HUES64 (cell line): ENCODE results near the gene PSMD6. TPM values are rescaled to one million over a fixed set of nuclear protein-coding genes. Genes with fewer than 3 reads are reported as not detected.

Experiments
- H3K27ac ChIP-seq: 2 replicates; pipeline ENCODE4 v1.7.0; 2013; ENCODE audit warnings: low read depth, low read length, inconsistent platforms
- H3K27me3 ChIP-seq: 2 replicates; pipeline ENCODE4 v1.6.1; 2013; ENCODE audit warnings: mild to moderate bottlenecking, low read length; ENCODE audit not compliant: insufficient read depth
- H3K36me3 ChIP-seq: 2 replicates; pipeline ENCODE4 v1.6.1; 2013; ENCODE audit warnings: mild to moderate bottlenecking, low read length; ENCODE audit not compliant: insufficient read depth
- H3K4me1 ChIP-seq: 2 replicates; pipeline ENCODE4 v1.6.1; 2013; ENCODE audit warnings: mild to moderate bottlenecking, low read length, moderate library complexity; ENCODE audit not compliant: insufficient read depth
- H3K4me3 ChIP-seq: 2 replicates; pipeline ENCODE4 v1.5.1; 2013; ENCODE audit warnings: mild to moderate bottlenecking, low read length, moderate library complexity
- H3K9ac ChIP-seq: 2 replicates; pipeline ENCODE4 v1.6.1; 2013; ENCODE audit warnings: mild to moderate bottlenecking, low read depth, low read length
- H3K9me3 ChIP-seq: 2 replicates; pipeline ENCODE4 v1.6.1; 2013; ENCODE audit warnings: low read depth, low read length; ENCODE audit not compliant: insufficient read depth
- WGBS: fragments of 150-250, 120-280 bp; methylation state at CpG from one replicate; pipeline ENCODE4 v1.1.7; 2013; ENCODE audit warnings: missing lambda C conversion rate; 5-methylcytosine and 5-hydroxymethylcytosine counted together
- polyA plus RNA-seq, 2 experiments: library from polyadenylated mRNA; stranded (reverse); fragments of 50-300 nt; gene quantifications; one replicate each; pipeline ENCODE4 v1.2.3, GENCODE V29; 2013

PSMD6 gene
- 112 TPM for polyA plus RNA-seq (2013, experiment 1 of 2)
- 117 TPM for polyA plus RNA-seq (2013, experiment 2 of 2)

DNA sequence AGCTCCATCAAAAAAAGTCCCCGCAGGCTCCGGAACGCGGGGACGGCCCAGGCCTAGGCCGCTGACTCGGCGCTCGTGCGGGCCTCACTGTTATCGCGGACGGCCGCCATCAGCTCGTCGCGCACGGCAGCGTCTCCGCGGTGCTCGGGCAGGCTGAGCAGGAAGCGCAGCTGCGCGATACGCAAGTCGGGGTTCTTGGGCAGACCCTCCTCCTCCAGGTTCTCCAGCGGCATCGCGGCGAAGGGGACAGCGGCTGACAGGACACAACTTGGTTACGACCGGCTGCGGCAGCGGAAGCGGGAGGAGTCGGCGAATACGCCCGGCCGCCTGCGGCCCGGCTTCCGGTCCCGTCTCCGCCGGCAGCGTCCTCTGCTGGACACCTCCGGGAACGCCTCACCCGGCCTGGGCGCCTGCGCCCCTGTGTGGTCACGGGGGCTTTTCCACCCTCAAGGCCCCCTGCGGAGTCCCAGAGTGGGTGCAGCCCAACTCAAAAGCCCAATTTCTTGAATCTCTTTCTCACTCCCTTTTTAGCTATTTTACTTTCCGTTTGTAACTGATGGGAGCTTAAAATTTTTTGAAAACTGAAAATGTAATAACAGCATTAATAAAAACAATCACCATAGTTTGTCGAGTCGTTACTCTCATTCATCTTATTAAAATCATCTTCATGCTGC lies at the start of gene PSMD6:
PSMD6 (minus strand) TSS at position 308 of the 674 bp plus-strand sequence; CDS start at position 233, 75 bp downstream.
- peak within 1 kb of the TSS; percentile 87 for H3K27ac ChIP-seq
- H3K4me1 ChIP-seq: 0 out of 2 replicates have a peak, but pooled peaks cover under 1% of the 10 kb centered on the region
- H3K36me3 ChIP-seq: peaks cover 37% of the 10 kb centered on the region
- H3K4me3 ChIP-seq: peak within 1 kb of the TSS; percentile 95
- no peaks in the 10 kb centered on the region for H3K9me3 ChIP-seq
- no peaks in the 10 kb centered on the region for H3K27me3 ChIP-seq
- peak within 1 kb of the TSS; percentile 83 for H3K9ac ChIP-seq
- under 1% methylated on average over 57 of the region's 59 CpGs for WGBS

DNA sequence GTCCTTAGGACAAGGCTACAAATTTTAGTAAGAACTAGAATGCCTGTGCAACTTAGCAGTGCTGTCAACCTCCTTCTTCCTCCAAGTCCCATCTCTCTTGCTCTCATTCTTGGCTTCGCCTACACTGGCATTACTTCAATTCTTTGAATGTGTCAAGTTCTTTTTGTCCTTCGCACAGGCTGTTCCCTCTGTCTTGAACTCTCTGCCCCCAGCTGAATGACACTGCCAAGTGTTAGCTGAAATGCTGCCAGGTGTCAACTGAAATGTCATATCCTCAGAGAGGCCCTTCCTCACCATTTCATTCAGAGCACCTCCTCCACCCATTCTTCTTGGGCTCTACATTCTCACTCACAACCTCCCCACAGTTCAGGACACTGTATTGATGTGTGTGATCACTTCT lies 48.8 kb upstream of the PSMD6 start:
- H3K27me3 ChIP-seq: no peaks in the 10 kb centered on the region
- no peak overlapping the region for H3K4me3 ChIP-seq
- no peaks in the 10 kb centered on the region for H3K36me3 ChIP-seq
- H3K27ac ChIP-seq: no peak overlapping the region
- WGBS: 94% methylated on average over 2 of the region's 2 CpGs
- H3K9ac ChIP-seq: no peak overlapping the region
- H3K4me1 ChIP-seq: no peaks in the 10 kb centered on the region
- no peaks in the 10 kb centered on the region for H3K9me3 ChIP-seq

DNA sequence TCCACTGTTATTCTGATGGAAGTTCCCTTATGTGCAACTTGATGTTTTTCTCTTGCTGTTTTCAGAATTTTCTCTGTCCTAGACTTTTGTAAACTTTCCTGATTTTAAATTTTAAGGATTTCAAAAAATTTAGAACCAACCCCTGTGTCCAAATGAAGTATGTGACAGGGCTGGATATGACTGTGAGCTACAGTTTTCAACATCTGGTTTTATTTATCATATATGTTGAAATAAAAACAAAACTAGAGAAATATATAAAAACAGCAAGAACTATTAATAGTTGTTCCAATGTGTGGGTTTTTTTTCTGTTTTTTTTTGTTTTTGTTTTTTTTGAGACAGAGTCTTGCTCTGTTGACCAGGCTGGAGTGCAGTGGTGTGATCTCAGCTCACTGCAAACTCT lies 47.4 kb upstream of the PSMD6 start:
- H3K4me1 ChIP-seq: no peaks in the 10 kb centered on the region
- H3K4me3 ChIP-seq: no peak overlapping the region
- H3K9ac ChIP-seq: no peak overlapping the region
- H3K27me3 ChIP-seq: no peaks in the 10 kb centered on the region
- no peaks in the 10 kb centered on the region for H3K36me3 ChIP-seq
- H3K9me3 ChIP-seq: no peaks in the 10 kb centered on the region
- no peak overlapping the region for H3K27ac ChIP-seq

DNA sequence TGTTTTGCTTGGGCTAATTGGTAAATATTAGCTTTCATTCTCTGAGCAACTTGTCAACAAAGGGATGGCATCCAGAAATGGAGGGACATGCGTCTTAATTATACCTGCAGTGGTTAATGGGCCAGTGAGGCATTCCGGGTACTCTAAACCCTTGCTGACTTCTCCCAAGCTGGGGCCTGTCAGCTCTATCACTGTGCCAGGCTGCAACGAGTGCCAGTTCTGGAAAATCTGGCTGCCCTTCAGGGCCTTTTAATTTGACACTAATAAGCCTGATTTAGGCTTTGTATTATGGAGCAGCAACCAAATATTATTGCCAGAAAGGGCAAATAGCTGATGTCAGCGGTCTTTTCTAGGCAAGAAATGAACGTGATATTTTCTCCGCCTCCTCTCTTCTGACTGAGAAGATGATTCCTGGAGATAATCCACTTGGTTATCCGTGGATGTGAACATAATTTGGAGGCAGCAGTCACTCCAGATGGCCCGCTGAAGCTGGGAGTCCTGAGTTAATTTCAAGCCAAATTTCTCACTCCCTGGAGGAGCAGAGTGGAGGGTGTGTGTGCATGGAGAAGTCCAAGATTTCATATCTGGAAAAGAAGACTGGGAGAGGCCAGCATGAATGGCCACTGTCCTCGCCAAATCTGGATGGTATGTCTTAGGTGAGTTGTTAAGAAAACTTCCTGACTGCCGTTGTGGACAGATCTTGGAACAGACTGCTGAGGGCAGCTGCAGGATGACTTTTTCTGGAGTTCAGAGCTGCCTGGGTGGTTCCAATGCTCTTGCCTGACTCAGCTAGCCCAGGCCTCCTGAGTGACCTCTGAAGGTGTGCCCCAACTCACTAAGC lies 44.4 kb upstream of the PSMD6 start:
- peaks cover 2% of the 10 kb centered on the region for H3K27me3 ChIP-seq
- no peaks in the 10 kb centered on the region for H3K9me3 ChIP-seq
- 95% methylated on average over 10 of the region's 10 CpGs for WGBS
- no peak overlapping the region for H3K27ac ChIP-seq
- no peak overlapping the region for H3K4me3 ChIP-seq
- no peaks in the 10 kb centered on the region for H3K36me3 ChIP-seq
- H3K9ac ChIP-seq: no peak overlapping the region
- peaks cover 17% of the 10 kb centered on the region for H3K4me1 ChIP-seq

DNA sequence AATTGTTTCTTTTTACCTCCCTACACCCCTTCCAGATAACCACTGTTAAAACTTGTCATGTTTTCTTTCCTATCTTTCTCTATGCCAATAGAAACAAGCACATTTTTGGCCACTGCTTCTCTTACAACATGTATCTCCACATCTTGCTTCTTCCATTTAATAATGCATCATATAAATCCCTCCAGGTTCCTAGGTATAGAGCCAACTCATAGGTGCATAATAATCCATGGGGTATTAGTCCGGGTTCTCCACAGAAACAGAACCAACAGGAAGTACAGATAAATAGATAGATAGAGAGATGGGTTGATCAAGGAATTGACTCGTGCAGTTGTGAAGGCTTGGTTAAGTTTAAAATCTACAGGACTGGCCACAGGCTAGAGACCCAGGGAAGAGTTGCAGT lies 41.5 kb upstream of the PSMD6 start:
- peaks cover 30% of the 10 kb centered on the region for H3K4me1 ChIP-seq
- WGBS: 91% methylated on average over 2 of the region's 2 CpGs
- no peaks in the 10 kb centered on the region for H3K9me3 ChIP-seq
- H3K9ac ChIP-seq: no peak overlapping the region
- H3K4me3 ChIP-seq: no peak overlapping the region
- no peaks in the 10 kb centered on the region for H3K36me3 ChIP-seq
- peaks cover 5% of the 10 kb centered on the region for H3K27me3 ChIP-seq
- H3K27ac ChIP-seq: no peak overlapping the region

DNA sequence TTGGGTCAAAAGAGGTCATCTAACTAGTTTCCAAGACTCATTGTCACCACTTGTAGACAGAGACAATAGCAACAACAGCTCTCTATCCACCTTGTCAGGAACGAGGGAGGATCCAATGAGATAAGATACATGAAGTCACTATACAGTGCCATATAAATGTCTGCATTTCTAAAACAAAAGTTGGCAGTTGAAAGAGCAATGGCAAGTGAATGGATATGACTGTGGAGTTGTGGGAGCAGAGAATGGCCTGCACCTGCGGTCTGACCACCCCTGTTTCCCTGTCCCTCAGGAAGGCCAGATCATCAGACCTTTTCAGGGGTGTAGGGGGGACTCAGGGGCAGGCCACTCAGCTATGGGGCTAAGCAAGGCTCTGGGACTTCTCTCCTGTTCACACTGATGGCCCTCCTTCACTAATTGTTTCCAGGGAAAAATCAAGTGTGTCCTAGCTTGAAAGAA lies 40.7 kb upstream of the PSMD6 start:
- no peak overlapping the region for H3K4me3 ChIP-seq
- peaks cover 5% of the 10 kb centered on the region for H3K27me3 ChIP-seq
- H3K9me3 ChIP-seq: no peaks in the 10 kb centered on the region
- 84% methylated on average over 2 of the region's 2 CpGs for WGBS
- H3K36me3 ChIP-seq: no peaks in the 10 kb centered on the region
- peaks cover 30% of the 10 kb centered on the region for H3K4me1 ChIP-seq
- no peak overlapping the region for H3K9ac ChIP-seq
- H3K27ac ChIP-seq: peak overlapping the region; percentile 42; the same call in 1 of the 2 replicates

DNA sequence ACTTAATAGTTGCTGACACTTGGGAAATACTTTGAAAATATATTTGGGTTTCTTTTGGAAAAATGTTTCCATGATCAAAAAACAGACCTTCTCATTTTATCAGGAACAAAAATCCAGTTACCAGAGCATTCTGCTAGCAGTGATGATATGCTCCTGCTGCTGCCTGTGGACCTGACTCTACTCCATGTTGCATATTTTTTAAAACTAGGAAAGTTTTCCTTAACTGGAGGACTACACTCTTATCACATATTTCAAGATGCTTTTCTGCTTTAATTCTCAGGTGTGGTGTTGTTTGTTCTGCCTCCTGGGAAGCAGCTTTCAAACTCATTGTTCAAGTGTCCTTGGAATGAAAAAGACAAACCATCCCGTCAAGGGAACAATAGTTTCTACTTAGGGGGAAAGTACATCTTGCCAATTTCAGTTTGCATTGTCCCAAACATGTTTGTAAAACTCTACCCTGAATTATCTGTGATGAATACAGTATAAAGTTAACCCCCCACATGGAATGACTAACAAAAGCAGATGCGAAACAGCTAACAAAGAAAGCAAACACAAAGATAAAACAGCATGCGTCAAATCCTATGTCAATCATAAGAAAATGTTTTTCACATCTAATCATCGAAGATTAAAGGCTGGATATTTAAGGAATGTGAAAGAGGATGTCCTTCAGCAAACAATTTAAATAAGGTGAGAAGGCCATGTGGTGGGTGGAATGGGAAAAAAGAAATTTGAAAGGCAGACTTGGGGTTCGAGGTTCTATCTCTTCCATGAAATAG lies 40.1 kb upstream of the PSMD6 start:
- Histone ChIP-seq H3K36me3 (no peaks in the 10 kb centered on the region), H3K27ac (peak overlapping the region; percentile 45; the same call in 1 of the 2 replicates), H3K27me3 (peaks cover 5% of the 10 kb centered on the region), H3K4me1 (peaks cover 30% of the 10 kb centered on the region), H3K4me3 (no peak overlapping the region), H3K9ac (no peak overlapping the region), H3K9me3 (no peaks in the 10 kb centered on the region)
- 58% methylated on average over 5 of the region's 5 CpGs for WGBS

DNA sequence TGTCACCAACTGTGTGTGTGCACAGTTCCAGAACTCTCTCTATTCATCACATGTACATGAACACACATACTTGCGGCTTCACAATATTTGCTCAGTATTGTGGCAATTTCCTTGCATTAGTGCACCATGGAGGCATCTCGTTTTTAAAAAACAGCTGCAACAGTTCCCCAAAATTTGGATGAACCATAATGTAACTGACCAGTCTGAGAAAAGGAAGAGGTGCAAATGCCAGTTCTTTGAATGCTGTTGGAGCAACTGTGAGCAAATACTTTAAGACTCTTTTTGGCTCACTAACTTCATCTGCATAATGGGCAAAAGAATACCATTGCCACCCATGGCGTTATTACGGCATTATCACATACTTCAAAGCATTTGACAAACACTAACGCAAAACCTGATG lies 38.3 kb upstream of the PSMD6 start:
- no peak overlapping the region for H3K9ac ChIP-seq
- H3K27ac ChIP-seq: no peak overlapping the region
- H3K4me1 ChIP-seq: peaks cover 30% of the 10 kb centered on the region
- no peaks in the 10 kb centered on the region for H3K36me3 ChIP-seq
- WGBS: 92% methylated on average over 5 of the region's 5 CpGs
- no peaks in the 10 kb centered on the region for H3K9me3 ChIP-seq
- H3K4me3 ChIP-seq: no peak overlapping the region
- peaks cover 5% of the 10 kb centered on the region for H3K27me3 ChIP-seq

DNA sequence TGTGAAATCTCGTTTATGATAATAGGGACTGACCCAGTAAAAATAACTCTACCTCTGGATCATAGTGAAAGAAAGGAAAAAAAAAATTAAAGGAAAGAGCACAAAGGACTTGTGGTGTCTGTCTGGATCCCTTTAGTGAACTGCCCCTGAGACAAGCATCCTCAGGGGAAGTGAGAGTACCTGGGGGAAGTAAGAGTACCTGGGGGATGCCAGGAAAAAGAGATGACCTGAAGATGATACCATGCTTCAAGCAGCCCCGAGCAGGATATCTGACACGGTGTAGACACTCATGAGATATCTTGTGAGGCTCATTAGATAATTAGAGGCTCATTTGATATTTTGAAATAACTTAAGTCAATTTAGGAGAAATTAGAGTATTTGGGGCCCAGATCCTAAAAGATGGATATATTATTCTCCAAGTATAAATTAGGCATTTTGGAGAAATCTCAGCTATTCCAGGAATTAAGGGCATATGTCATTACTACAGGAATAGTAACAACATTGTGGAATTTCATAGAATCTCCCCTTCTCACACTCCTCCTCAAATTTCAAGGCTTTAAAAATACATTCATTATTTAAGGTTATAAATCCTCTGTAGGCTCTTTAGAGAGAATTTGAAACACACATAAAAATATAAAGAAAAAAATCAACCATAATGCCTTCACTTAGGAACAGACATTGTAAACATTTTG lies 36.3 kb upstream of the PSMD6 start:
- H3K36me3 ChIP-seq: no peaks in the 10 kb centered on the region
- no peak overlapping the region for H3K9ac ChIP-seq
- WGBS: 97% methylated on average over 3 of the region's 3 CpGs
- H3K27me3 ChIP-seq: peaks cover 5% of the 10 kb centered on the region
- H3K27ac ChIP-seq: no peak overlapping the region
- H3K4me3 ChIP-seq: no peak overlapping the region
- H3K9me3 ChIP-seq: no peaks in the 10 kb centered on the region
- H3K4me1 ChIP-seq: peaks cover 30% of the 10 kb centered on the region

DNA sequence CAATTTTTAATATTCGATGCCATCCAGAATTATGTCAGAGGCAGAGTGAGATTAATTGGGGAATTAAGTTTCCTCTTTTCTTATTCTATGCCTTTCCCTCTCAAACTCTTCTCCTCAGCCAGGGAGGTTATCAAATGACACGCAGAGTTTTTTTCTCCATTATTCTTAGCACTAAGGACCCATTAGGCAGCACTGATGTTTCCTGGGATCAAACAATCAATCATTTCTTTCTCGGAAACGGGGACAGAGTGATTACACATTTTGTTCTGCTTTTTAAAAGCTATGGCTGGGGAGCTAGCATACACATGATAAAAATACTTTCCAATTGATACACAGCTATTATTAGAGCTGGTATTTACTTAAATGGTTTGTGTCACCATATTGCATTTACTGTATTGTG lies 35.3 kb upstream of the PSMD6 start:
- Histone ChIP-seq H3K27ac (no peak overlapping the region), H3K9me3 (no peaks in the 10 kb centered on the region), H3K4me1 (peaks cover 25% of the 10 kb centered on the region), H3K4me3 (no peak overlapping the region), H3K27me3 (peaks cover 5% of the 10 kb centered on the region), H3K9ac (no peak overlapping the region), H3K36me3 (no peaks in the 10 kb centered on the region)
- 91% methylated on average over 4 of the region's 4 CpGs for WGBS
